Measurements from ENCODE around the gene NUAK1.

NUAK1 gene

GRCh38 chr12:106074706-106075392, 63.9 kb downstream of the NUAK1 start:
- DNase-seq (ENCODE audit: low read depth), result no peak
- H3K4me3 ChIP-seq (ENCODE audit: control insufficient read depth, low read depth, low read length), result no peak overlapping the region
- TF ChIP-seq CTCF (IDR thresholded peaks at IDR 0.05; ENCODE audit: control insufficient read depth, insufficient read depth, low read depth, low read length, missing control alignments), result no peak

- no peak overlapping the region for H3K4me3 ChIP-seq (ENCODE audit: control insufficient read depth, low read depth, low read length)
- no peak for TF ChIP-seq CTCF (IDR thresholded peaks at IDR 0.05; ENCODE audit: control insufficient read depth, insufficient read depth, low read depth, low read length, missing control alignments)
- no peak for DNase-seq (ENCODE audit: low read depth)
Measured at GRCh38 chr12:106074361-106074705, 64.4 kb downstream of the NUAK1 start.

GRCh38 chr12:106073179-106073578, 65.6 kb downstream of the NUAK1 start:
- no peak for TF ChIP-seq CTCF (IDR thresholded peaks at IDR 0.05; ENCODE audit: control insufficient read depth, insufficient read depth, low read depth, low read length, missing control alignments)
- DNase-seq (ENCODE audit: low read depth), result no peak
- no peak overlapping the region for H3K4me3 ChIP-seq (ENCODE audit: control insufficient read depth, low read depth, low read length)

- DNase-seq (ENCODE audit: low read depth), result no peak
- TF ChIP-seq CTCF (IDR thresholded peaks at IDR 0.05; ENCODE audit: control insufficient read depth, insufficient read depth, low read depth, low read length, missing control alignments), result no peak
- no peak overlapping the region for H3K4me3 ChIP-seq (ENCODE audit: control insufficient read depth, low read depth, low read length)
Measured at GRCh38 chr12:106072751-106073150, 66.0 kb downstream of the NUAK1 start.

GRCh38 chr12:106071686-106072085, 67.1 kb downstream of the NUAK1 start:
- no peak for TF ChIP-seq CTCF (IDR thresholded peaks at IDR 0.05; ENCODE audit: control insufficient read depth, insufficient read depth, low read depth, low read length, missing control alignments)
- H3K4me3 ChIP-seq (ENCODE audit: control insufficient read depth, low read depth, low read length), result no peak overlapping the region
- no peak for DNase-seq (ENCODE audit: low read depth)

GRCh38 chr12:106070611-106071010, 68.1 kb downstream of the NUAK1 start:
- H3K4me3 ChIP-seq (ENCODE audit: control insufficient read depth, low read depth, low read length), result no peak overlapping the region
- TF ChIP-seq CTCF (IDR thresholded peaks at IDR 0.05; ENCODE audit: control insufficient read depth, insufficient read depth, low read depth, low read length, missing control alignments), result no peak
- DNase-seq (ENCODE audit: low read depth), result no peak

GRCh38 chr12:106070147-106070546, 68.6 kb downstream of the NUAK1 start:
- TF ChIP-seq CTCF (IDR thresholded peaks at IDR 0.05; ENCODE audit: control insufficient read depth, insufficient read depth, low read depth, low read length, missing control alignments), result no peak
- DNase-seq (ENCODE audit: low read depth), result no peak
- H3K4me3 ChIP-seq (ENCODE audit: control insufficient read depth, low read depth, low read length), result no peak overlapping the region

Measured in AG09309 (cell line).